ENCODE measurements around the gene LRP1B.

Gene LRP1B

DNA sequence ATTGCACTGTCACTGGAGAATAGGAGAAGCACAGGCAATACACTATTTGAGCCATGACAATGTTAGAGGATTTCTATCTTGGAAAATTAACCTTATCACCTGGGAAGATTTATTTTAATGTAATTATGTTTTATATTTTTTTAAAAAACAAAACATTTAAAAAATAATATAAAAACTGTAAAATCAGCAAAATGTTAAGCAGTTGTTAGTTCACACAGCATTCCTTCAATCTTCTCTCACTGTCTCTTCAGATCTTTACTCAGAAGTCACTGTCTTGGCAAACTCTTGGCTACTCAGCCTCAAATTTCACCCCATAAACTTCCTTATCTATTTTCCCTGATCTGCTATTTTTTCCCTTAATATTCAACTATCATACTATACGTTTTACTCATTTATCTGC, 1322.6 kb downstream of the LRP1B start:
- no peak overlapping the region for H3K4me3 ChIP-seq (IDR thresholded peaks at IDR 0.05; ENCODE audit: insufficient read depth, low read depth, low read length)
- H3K9ac ChIP-seq = no peak overlapping the region
- no peak overlapping the region for H3K27ac ChIP-seq
- TF ChIP-seq, protein P1, sequence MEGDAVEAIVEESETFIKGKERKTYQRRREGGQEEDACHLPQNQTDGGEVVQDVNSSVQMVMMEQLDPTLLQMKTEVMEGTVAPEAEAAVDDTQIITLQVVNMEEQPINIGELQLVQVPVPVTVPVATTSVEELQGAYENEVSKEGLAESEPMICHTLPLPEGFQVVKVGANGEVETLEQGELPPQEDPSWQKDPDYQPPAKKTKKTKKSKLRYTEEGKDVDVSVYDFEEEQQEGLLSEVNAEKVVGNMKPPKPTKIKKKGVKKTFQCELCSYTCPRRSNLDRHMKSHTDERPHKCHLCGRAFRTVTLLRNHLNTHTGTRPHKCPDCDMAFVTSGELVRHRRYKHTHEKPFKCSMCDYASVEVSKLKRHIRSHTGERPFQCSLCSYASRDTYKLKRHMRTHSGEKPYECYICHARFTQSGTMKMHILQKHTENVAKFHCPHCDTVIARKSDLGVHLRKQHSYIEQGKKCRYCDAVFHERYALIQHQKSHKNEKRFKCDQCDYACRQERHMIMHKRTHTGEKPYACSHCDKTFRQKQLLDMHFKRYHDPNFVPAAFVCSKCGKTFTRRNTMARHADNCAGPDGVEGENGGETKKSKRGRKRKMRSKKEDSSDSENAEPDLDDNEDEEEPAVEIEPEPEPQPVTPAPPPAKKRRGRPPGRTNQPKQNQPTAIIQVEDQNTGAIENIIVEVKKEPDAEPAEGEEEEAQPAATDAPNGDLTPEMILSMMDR (conservative IDR thresholded peaks at IDR 0.05; ENCODE audit: low read depth, low read length) = no peak
- no peaks in the 10 kb centered on the region for H3K4me1 ChIP-seq (ENCODE audit: low read depth, poor library complexity, severe bottlenecking)
- H3K79me2 ChIP-seq (ENCODE audit: insufficient read depth, low read depth) = no peaks in the 10 kb centered on the region
- no peaks in the 10 kb centered on the region for H3K27me3 ChIP-seq (ENCODE audit: insufficient read depth, low read depth)
- no peaks in the 10 kb centered on the region for H3K36me3 ChIP-seq (ENCODE audit: insufficient read depth)
- no peak overlapping the region for H2AFZ ChIP-seq (ENCODE audit: low read depth)
- no peaks in the 10 kb centered on the region for H4K20me1 ChIP-seq (ENCODE audit: insufficient read depth)
- H3K4me2 ChIP-seq = no peak overlapping the region

DNA sequence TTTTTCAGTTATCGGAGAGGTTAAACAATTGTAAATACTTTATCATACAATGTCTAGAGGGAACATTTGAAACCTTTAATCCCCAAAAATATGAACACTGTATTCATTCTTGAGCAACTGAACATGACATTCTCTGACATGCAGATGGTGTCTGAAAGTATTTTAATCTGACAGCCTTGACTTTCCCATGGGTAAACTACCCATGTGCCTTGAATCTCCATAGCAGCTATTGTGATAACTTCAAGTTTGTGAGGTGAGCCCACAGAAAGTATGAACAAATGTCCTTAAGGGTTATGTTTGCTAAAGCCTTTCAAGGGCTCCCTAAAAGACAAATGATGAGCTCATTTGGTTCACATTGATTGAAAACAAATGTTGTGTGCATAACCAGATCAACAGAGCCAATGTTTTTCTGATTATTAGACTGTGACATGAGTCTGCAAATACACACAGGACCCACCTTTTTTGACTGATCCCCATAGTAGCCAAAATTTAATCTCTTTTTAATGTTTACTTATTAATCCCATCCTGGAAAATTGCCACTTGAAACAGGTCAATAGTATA, 1326.0 kb downstream of the LRP1B start:
- no peak overlapping the region for H3K4me3 ChIP-seq (IDR thresholded peaks at IDR 0.05; ENCODE audit: insufficient read depth, low read depth, low read length)
- no peak overlapping the region for H3K4me2 ChIP-seq
- H3K27me3 ChIP-seq (ENCODE audit: insufficient read depth, low read depth) = no peaks in the 10 kb centered on the region
- no peak overlapping the region for H2AFZ ChIP-seq (ENCODE audit: low read depth)
- H4K20me1 ChIP-seq (ENCODE audit: insufficient read depth) = no peaks in the 10 kb centered on the region
- H3K9ac ChIP-seq = no peak overlapping the region
- no peak overlapping the region for H3K27ac ChIP-seq
- H3K4me1 ChIP-seq (ENCODE audit: low read depth, poor library complexity, severe bottlenecking) = no peaks in the 10 kb centered on the region
- TF ChIP-seq, protein P1 (conservative IDR thresholded peaks at IDR 0.05; ENCODE audit: low read depth, low read length) = no peak
- H3K79me2 ChIP-seq (ENCODE audit: insufficient read depth, low read depth) = no peaks in the 10 kb centered on the region
- H3K36me3 ChIP-seq (ENCODE audit: insufficient read depth) = no peaks in the 10 kb centered on the region

- no peaks in the 10 kb centered on the region for H3K79me2 ChIP-seq (ENCODE audit: insufficient read depth, low read depth)
- TF ChIP-seq, protein P1 (conservative IDR thresholded peaks at IDR 0.05; ENCODE audit: low read depth, low read length) = no peak
- H3K36me3 ChIP-seq (ENCODE audit: insufficient read depth) = no peaks in the 10 kb centered on the region
- H3K4me3 ChIP-seq (IDR thresholded peaks at IDR 0.05; ENCODE audit: insufficient read depth, low read depth, low read length) = no peak overlapping the region
- no peak overlapping the region for H3K27ac ChIP-seq
- H3K4me2 ChIP-seq = no peak overlapping the region
- no peak overlapping the region for H3K9ac ChIP-seq
- no peak overlapping the region for H2AFZ ChIP-seq (ENCODE audit: low read depth)
- H3K4me1 ChIP-seq (ENCODE audit: low read depth, poor library complexity, severe bottlenecking) = no peaks in the 10 kb centered on the region
- H4K20me1 ChIP-seq (ENCODE audit: insufficient read depth) = no peaks in the 10 kb centered on the region
- no peaks in the 10 kb centered on the region for H3K27me3 ChIP-seq (ENCODE audit: insufficient read depth, low read depth)
Measured at GRCh38 chr2:140801311-140801710, 1329.5 kb downstream of the LRP1B start.

DNA sequence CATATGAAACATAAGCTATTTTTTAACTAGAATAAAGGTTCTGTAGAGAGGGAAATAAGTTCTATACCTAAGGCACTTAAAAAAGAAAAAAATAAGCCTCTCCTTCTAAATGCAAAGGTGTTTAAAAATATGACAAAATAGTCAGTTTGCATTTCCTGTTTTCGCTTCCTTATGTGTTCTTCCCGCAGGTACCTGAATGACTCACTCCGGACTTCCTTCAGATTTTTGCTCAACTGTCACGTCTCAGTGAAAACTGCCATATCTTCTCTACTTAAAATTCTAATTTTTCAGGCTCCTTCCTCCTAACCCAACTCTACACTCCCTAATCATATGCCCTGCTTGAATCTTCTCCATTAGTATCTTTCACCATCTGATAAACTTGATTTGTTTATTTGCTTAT, 1333.1 kb downstream of the LRP1B start:
- Histone ChIP-seq H3K4me2 (no peak overlapping the region), H3K9ac (no peak overlapping the region)

More for the DNA sequence above, 1333.1 kb downstream of the LRP1B start:
- no peaks in the 10 kb centered on the region for H3K4me1 ChIP-seq (ENCODE audit: low read depth, poor library complexity, severe bottlenecking)
- no peaks in the 10 kb centered on the region for H3K27me3 ChIP-seq (ENCODE audit: insufficient read depth, low read depth)
- no peak overlapping the region for H3K4me3 ChIP-seq (IDR thresholded peaks at IDR 0.05; ENCODE audit: insufficient read depth, low read depth, low read length)
- H4K20me1 ChIP-seq (ENCODE audit: insufficient read depth) = no peaks in the 10 kb centered on the region
- TF ChIP-seq, protein P1 (conservative IDR thresholded peaks at IDR 0.05; ENCODE audit: low read depth, low read length) = no peak
- H2AFZ ChIP-seq (ENCODE audit: low read depth) = no peak overlapping the region
- H3K27ac ChIP-seq = no peak overlapping the region
- no peaks in the 10 kb centered on the region for H3K36me3 ChIP-seq (ENCODE audit: insufficient read depth)
- H3K79me2 ChIP-seq (ENCODE audit: insufficient read depth, low read depth) = no peaks in the 10 kb centered on the region

All from KMS-11 (cell line).